Left ventricle myocardium inferior (tissue), 1 donor: ENCODE data around the gene SRGAP2C. TPM values are rescaled to one million over a fixed set of nuclear protein-coding genes. Genes with fewer than 3 reads are reported as not detected.
"Not testable (repeated sequence)": the region's sequence is repeated elsewhere in the genome, so short reads cannot be mapped to it uniquely, and the experiment has no call there.

ENCODE experiments used
- DNase-seq: peaks from one replicate; pipeline ENCODE4 v3.0.0-alpha.2; 2020
- H3K27ac ChIP-seq: fragments of 200-600 bp; replicated peaks from 2 replicates; pipeline ENCODE4 v1.8.0; 2021
- H3K27me3 ChIP-seq: fragments of 200-600 bp; 2 replicates; pipeline ENCODE4 v1.8.0; 2021; ENCODE audit warnings: low read depth
- H3K36me3 ChIP-seq: fragments of 200-600 bp; 2 replicates; pipeline ENCODE4 v1.8.0; 2021
- H3K4me1 ChIP-seq: fragments of 200-600 bp; 2 replicates; pipeline ENCODE4 v1.8.0; 2021
- H3K4me3 ChIP-seq: fragments of 200-600 bp; 2 replicates; pipeline ENCODE4 v1.8.0; 2021; ENCODE audit warnings: mild to moderate bottlenecking, moderate library complexity
- H3K9me3 ChIP-seq: fragments of 200-600 bp; replicated peaks from 2 replicates; pipeline ENCODE4 v1.8.0; 2021
- intact Hi-C: fragments of 100-400 bp; cut with micrococcal nuclease; formaldehyde crosslinking; loops from one replicate; pipeline ENCODE4 v1.11.0; 2022
- total RNA-seq: library from RNA; stranded (reverse); fragmentation: NEBNext Ultra II Directional; extraction: Animal tissue kit (Norgen Biotek cat#: 25700); gene quantifications from one replicate; pipeline ENCODE4 v1.2.1, GENCODE V29; 2021
- donor health status: DM: no; HTN: yes; CAD: no; lungs with severe emphysema.

The SRGAP2C gene
- total RNA-seq, 1 donor from 2014 or later, result 12.4 TPM

- H3K4me3 ChIP-seq, H3K36me3 ChIP-seq, H3K27me3 ChIP-seq, intact Hi-C loops, DNase-seq, H3K27ac ChIP-seq, H3K4me1 ChIP-seq, H3K9me3 ChIP-seq: not testable (repeated sequence)
These were observed 201.0 kb downstream of the SRGAP2C start for GRCh38 chr1:121385563-121386288.

DNA sequence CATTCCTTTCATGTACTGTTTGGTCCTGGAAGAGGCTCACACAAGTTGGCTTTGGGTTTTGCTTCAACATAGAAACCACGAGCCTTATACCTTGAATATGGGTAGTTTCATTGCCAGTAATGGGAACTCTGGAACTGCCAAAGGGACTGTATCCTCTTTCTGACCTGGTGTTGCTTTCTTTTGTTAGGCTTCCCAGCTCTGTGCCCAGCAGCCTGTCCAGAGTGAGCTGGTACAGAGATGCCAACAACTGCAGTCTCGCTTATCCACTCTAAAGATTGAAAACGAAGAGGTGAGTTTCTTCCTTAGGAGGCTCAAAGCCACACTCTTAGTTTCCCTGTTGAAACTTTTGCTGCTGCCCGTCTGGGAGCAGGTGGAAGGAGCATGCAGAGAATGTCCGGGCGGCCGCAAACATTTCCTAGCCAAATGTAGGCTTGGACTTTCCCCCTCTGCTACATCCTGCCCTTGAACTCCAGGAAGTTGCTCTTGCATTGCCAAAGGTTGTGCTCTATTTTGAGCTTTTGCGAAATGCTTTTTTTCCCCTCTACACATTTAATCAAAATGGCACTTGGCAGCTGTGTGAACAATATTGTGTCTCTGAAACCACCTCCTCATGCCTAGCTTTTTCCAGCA, 201.7 kb downstream of the SRGAP2C start:
- DNase-seq, H3K4me3 ChIP-seq: not testable (repeated sequence)

GRCh38 chr1:121389895-121390560, 205.3 kb downstream of the SRGAP2C start:
- DNase-seq, H3K9me3 ChIP-seq, H3K4me3 ChIP-seq, H3K27me3 ChIP-seq, H3K36me3 ChIP-seq, intact Hi-C loops, H3K27ac ChIP-seq, H3K4me1 ChIP-seq: not testable (repeated sequence)

More for the DNA sequence above, 201.7 kb downstream of the SRGAP2C start:
- H3K9me3 ChIP-seq, H3K4me1 ChIP-seq, H3K27ac ChIP-seq, H3K27me3 ChIP-seq, H3K36me3 ChIP-seq, intact Hi-C loops: not testable (repeated sequence)

DNA sequence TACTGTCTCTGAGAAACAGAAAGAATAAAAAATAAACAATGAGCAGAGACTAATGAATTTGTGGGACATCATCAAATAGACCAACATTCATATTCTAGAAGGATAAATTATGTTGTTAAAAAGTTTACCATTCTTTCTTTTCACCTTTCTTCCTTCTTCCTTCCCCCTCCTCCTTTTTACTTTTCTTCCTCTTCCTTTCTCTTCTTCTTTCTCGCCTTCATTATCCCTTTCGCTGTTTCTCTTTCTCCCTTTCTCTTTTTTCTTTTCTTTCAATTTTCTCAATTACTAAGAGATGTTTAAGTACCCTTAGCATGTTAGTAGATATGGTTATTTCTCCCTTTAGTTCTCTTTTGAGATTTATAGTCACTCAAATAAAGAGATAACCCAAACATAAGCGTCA, 207.4 kb downstream of the SRGAP2C start:
- intact Hi-C loops, H3K4me3 ChIP-seq, H3K4me1 ChIP-seq, H3K36me3 ChIP-seq, H3K9me3 ChIP-seq, H3K27me3 ChIP-seq, H3K27ac ChIP-seq, DNase-seq: not testable (repeated sequence)

DNA sequence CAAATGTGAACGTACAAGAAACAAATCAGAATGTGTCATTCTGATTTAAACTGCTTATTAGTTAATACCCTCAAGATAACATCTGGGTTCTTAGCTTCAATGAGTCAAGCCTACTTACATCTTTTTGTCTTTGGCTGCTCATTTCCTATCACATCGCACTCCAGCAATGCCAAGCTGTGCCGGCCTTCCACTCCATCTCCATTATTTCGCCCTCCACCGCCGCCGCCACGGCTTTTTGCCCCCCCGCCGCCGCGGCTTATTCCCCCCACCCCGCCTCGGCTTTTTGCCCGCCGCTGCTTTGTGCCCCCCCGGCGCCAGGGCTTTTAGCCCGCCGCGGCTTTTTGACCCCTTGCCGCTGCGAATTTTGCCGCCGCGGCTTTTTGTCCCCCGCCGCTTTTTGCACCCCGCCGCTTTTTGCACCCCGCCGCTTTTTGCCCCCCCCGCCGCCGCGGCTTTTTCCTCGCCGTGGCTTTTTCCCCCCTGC, 211.0 kb downstream of the SRGAP2C start:
- intact Hi-C loops, DNase-seq, H3K9me3 ChIP-seq, H3K27ac ChIP-seq, H3K36me3 ChIP-seq, H3K27me3 ChIP-seq, H3K4me1 ChIP-seq: not testable (repeated sequence)
- H3K4me3 ChIP-seq, result peak overlapping the region; percentile 67

DNA sequence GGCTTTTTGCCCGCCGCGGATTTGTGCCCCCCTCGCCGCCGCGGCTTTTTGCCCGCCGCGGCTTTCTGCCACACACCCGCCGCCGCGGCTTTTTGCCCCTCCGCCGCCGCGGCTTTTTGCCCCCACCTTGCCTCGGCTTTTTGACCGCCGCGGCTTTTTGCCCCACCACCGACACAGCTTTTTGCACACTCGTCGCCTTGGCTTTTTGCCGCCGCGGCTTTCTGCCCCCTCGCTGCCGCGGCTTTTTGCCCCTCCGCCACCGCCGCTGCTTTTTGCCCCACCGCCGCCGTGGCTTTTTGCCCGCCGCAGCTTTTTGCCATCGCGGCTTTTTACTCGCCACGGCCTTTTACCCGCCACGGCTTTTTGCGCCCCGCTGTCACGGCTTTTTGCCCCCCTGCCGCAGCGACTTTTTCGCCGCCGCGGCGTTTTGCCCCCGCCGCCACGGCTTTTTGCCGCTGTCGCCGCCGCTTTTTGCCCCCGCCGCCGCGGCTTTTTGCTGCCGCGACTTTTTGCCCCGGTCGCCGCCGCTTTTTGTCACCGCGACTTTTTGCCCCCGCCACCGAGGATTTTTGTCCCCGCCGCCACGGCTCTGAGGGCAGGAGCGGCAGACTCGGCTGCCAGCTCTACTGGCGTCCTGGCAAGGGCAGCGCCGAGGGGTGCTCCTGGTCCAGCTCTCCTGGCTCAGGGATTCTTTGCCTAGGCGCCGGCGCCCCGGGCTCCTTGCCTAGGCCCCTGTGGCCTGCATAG, 211.7 kb downstream of the SRGAP2C start:
- H3K36me3 ChIP-seq, H3K9me3 ChIP-seq, H3K4me1 ChIP-seq, intact Hi-C loops, H3K27me3 ChIP-seq: not testable (repeated sequence)
- H3K4me3 ChIP-seq, result peak overlapping the region; percentile 67
- DNase-seq, result peak; percentile 26
- H3K27ac ChIP-seq, result peak overlapping the region; percentile 50

DNA sequence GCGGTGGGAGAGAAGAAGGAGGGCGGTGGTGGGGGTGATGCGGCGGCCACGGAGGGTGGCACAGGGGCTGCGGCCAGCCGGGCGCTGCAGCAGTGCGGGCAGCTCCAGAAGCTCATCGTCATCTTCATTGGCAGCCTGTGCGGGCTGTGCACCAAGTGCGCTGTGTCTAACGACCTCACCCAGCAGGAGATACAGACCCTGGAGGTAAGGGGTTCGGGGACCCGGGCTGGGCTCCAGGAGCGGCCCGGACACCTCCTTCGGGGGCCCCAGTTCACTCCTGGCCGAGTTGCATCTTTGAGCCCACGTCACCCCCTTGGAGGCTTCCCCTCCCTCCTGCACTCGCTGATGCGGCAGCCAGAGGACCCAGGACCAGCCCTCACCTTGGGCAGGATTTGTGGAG, 212.3 kb downstream of the SRGAP2C start:
- H3K9me3 ChIP-seq, intact Hi-C loops, H3K4me1 ChIP-seq, H3K36me3 ChIP-seq, DNase-seq, H3K27me3 ChIP-seq: not testable (repeated sequence)
- peak overlapping the region; percentile 67 for H3K4me3 ChIP-seq
- peak overlapping the region; percentile 50 for H3K27ac ChIP-seq

- H3K9me3 ChIP-seq, result peaks cover 13% of the 10 kb centered on the region
- H3K4me3 ChIP-seq, DNase-seq, H3K4me1 ChIP-seq, H3K36me3 ChIP-seq, H3K27ac ChIP-seq, H3K27me3 ChIP-seq, intact Hi-C loops: not testable (repeated sequence)
These were observed 214.4 kb downstream of the SRGAP2C start for GRCh38 chr1:121399193-121399592.

GRCh38 chr1:121400108-121400507, 215.3 kb downstream of the SRGAP2C start:
- H3K36me3 ChIP-seq, intact Hi-C loops, H3K4me3 ChIP-seq, H3K4me1 ChIP-seq, H3K27me3 ChIP-seq, DNase-seq, H3K27ac ChIP-seq: not testable (repeated sequence)
- H3K9me3 ChIP-seq, result peaks cover 13% of the 10 kb centered on the region

GRCh38 chr1:121400541-121401310, 216.0 kb downstream of the SRGAP2C start:
- H3K27me3 ChIP-seq, H3K27ac ChIP-seq, intact Hi-C loops, DNase-seq, H3K36me3 ChIP-seq, H3K4me1 ChIP-seq, H3K4me3 ChIP-seq: not testable (repeated sequence)
- H3K9me3 ChIP-seq, result peaks cover 14% of the 10 kb centered on the region

GRCh38 chr1:121401375-121401955, 216.7 kb downstream of the SRGAP2C start:
- H3K27ac ChIP-seq, H3K4me1 ChIP-seq, DNase-seq, intact Hi-C loops, H3K36me3 ChIP-seq, H3K27me3 ChIP-seq, H3K4me3 ChIP-seq: not testable (repeated sequence)
- H3K9me3 ChIP-seq, result peaks cover 19% of the 10 kb centered on the region

- H3K4me3 ChIP-seq, DNase-seq, H3K36me3 ChIP-seq, H3K27me3 ChIP-seq, H3K27ac ChIP-seq, H3K4me1 ChIP-seq, intact Hi-C loops: not testable (repeated sequence)
- peaks cover 19% of the 10 kb centered on the region for H3K9me3 ChIP-seq
These were observed 218.5 kb downstream of the SRGAP2C start for GRCh38 chr1:121403254-121403653.
